HepG2 (cell line): ENCODE measurements around the gene LDLRAD3.

Source experiments
- EZH2 ChIP-seq: conservative IDR thresholded peaks from 2 replicates; pipeline ENCODE4 v1.6.1; 2012; ENCODE audit warnings: mild to moderate bottlenecking, low read depth, low read length, moderate library complexity
- ZNF660 ChIP-seq: sonication (generic); formaldehyde crosslinking; IDR thresholded peaks from 2 replicates; pipeline ENCODE4 v1.5.1; 2020; ENCODE audit warnings: mild to moderate bottlenecking, low read depth, missing genetic modification reagents, borderline replicate concordance

DNA sequence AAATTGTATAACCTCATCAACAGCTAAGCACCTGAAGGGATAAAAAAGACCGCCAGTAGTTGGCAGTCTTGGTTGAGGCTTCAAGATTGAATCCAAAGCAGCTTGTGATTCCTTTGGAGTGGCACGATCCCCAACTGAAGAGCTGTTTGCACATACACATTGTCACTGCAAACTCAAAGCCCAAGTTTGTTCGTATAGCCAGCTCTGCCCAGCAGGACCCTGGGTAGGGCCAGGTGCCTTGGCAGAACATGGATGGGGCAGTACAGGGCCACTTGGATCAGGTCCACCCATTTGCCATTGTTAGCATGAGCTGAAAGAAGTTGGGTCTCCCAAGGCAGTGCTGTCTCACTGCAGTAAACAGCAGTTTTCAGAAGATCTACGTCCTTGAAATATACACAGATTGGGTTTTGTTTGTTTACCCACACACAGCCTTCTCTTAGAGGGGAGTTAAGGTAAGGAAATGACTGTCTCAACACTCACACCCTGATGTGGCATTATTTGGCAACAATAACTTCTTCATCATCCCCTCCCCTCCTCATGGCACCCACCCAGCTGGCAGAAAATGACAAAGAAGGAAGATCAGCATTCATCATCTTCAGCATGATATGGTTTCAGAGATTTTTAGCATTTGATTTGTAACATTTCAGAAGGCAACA is 212.4 kb downstream of the LDLRAD3 start:
- no peak for TF ChIP-seq ZNF660 (CRISPR knock-in tag)
- TF ChIP-seq EZH2 = no peak
